C4-2B (cell line): ENCODE data around the gene WDR27.

Experiments
- ZFX ChIP-seq: fragments of 450-650 bp; IDR thresholded peaks from 2 replicates; pipeline ENCODE4 v1.6.1; 2017
- TF ChIP-seq, protein P1 (sequence below): fragments of 450-650 bp; conservative IDR thresholded peaks from 2 replicates; pipeline ENCODE4 v1.5.1; 2017; ENCODE audit warnings: mild to moderate bottlenecking

- TF ChIP-seq, protein P1, sequence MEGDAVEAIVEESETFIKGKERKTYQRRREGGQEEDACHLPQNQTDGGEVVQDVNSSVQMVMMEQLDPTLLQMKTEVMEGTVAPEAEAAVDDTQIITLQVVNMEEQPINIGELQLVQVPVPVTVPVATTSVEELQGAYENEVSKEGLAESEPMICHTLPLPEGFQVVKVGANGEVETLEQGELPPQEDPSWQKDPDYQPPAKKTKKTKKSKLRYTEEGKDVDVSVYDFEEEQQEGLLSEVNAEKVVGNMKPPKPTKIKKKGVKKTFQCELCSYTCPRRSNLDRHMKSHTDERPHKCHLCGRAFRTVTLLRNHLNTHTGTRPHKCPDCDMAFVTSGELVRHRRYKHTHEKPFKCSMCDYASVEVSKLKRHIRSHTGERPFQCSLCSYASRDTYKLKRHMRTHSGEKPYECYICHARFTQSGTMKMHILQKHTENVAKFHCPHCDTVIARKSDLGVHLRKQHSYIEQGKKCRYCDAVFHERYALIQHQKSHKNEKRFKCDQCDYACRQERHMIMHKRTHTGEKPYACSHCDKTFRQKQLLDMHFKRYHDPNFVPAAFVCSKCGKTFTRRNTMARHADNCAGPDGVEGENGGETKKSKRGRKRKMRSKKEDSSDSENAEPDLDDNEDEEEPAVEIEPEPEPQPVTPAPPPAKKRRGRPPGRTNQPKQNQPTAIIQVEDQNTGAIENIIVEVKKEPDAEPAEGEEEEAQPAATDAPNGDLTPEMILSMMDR = no peak
- no peak for TF ChIP-seq ZFX
These were observed 9.3 kb downstream of the WDR27 start for GRCh38 chr6:169692516-169692915.
